Activated CD4-positive, alpha-beta T cell treated with anti-CD3 and anti-CD28 coated beads, Interleukin-2, amount 50 U/mL, for 16 hours (primary cell): ENCODE measurements around the gene AGPS.
"Not testable (repeated sequence)": the region's sequence is repeated elsewhere in the genome, so short reads cannot be mapped to it uniquely, and the experiment has no call there.

Source experiments
- DNase-seq: peaks from one replicate; pipeline ENCODE4 v3.0.0-alpha.2; 2020

AGPS gene

DNA sequence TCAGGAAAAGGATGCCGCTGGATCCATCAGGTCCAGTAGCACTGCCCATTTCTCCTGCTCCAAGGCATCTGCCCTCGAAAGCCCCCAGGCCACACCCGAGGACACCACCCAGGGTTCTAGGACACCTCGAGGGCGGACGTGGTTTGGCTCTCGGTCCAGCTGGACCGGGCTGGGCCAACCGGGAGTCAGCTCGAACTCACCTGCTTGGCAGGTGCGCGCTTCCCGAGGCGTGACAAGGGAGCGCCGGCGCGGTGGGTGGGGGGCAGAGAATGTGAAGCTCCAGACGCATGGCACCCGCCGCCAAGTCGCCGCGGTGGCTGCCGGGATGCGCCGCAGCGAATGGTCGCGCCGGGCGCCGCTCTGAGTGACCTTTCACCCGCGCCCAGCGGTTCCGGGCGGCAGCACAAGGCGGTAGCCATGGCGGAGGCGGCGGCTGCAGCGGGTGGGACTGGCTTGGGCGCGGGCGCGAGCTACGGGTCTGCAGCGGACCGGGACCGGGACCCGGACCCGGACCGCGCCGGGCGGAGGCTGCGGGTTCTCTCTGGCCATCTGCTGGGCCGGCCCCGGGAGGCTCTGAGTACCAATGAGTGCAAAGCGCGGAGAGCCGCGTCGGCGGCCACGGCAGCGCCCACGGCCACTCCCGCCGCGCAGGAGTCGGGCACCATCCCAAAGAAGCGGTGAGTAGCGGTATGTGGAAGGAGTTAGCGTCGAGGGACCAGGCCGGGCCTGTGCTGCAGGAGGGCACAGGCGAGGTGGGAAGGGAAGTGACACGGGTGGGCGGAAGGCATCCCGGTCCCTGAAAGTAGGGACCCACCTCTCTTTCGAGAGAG is at the start of gene AGPS:
TSS of gene AGPS (plus strand) at position 401 of the 830 bp plus-strand sequence. CDS start at position 418, 17 bp downstream.
- DNase-seq, result peak; percentile 83

DNA sequence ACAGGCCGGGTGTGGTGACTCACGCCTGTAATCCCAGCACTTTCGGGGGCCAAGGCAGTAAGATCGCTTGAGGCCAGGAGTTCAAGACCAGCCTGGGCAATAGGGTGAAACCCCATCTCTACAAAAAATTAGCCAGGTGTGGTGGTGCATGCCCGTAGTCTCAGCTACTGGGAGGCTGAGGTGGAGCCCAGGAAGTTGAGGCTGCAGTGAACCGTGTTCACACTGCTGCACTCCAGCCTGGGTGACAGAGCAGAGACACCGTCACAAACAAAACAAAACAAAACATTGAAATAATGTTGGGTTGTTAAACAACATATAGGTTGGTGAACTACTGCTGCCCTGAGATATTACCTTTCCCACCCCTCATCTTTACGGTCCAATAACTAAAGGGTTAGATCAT is 48.8 kb upstream of the AGPS start:
- no peak for DNase-seq

DNA sequence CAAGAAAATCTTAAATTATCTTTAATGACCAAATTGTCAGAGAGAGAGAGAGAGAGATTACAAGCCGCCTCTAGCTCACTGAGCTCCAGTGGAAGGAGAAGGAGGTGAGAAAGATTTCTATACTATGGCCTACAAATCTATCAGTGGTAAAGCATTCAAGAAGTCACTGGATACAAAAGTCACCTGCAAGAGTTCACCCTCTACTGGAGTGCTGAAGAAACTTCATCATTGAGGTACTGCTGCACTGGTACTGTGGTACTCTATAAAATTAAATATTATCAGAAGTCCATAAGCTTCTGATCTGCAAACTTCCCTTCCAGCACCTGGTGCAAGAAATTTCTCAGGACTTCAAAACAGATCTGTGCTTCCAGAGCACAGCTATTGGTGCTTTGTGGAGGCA is 48.3 kb upstream of the AGPS start:
- DNase-seq, result no peak

DNA sequence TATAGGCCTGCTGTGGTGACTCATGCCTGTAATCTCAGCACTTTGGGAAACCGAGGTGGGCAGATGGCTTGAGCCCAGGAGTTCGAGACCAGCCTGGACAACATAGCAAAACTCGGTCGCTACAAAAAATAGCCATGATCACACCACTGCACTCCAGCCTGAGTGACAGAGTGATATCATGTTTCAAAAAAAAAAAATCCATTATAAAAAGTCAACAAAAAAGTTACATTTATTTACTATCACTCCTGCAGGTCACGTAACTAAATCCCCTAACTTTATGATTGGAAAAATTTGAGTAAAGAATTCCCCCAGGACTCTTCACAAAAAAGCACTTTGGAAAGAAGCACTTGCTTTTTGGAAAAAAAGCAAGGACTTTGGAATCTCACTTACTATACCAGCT is 46.4 kb upstream of the AGPS start:
- DNase-seq, result no peak

DNA sequence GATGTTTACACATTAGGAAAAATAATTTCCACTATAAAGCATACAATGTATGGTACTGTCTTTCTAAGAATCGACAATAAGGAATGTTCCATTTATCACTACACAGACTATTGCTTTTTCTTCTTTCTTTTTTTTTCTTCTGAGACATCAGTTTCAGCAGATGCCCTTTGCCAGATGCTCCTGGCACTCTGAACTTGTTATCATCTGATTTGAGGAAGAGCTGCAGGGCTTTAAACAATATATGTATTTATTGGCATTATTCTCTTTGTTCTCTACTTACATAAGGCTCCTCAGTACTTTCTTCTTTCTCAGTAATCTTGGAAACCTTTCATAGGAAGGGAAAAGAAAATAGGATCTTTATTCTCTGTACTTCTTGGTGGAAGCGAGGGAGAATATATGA is 45.0 kb upstream of the AGPS start:
- no peak for DNase-seq

DNA sequence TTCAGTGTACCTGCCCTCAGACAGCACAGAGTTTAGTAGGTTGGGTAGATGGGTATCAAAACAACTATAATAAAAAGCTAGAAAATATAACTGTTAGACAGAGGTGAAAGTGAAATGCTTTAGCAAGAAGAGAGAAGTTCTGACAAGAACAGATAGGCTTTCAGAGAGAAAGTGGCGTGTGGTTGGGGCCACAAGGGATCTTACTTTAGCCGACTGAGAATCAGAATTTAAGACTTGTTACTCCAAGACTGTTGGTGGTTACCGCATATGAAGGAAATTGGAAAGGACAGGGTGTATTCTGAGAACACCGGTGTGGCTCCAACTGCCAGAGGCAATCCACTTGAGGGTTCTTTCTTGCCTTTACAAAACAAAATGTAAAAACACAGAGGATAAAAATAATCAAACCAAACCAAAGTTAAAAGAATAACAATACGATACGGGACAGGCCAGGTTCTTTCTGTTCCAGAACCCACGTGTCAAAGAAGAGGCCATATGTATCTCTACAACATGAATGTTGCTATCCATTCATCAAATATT is 44.4 kb upstream of the AGPS start:
- no peak for DNase-seq

DNA sequence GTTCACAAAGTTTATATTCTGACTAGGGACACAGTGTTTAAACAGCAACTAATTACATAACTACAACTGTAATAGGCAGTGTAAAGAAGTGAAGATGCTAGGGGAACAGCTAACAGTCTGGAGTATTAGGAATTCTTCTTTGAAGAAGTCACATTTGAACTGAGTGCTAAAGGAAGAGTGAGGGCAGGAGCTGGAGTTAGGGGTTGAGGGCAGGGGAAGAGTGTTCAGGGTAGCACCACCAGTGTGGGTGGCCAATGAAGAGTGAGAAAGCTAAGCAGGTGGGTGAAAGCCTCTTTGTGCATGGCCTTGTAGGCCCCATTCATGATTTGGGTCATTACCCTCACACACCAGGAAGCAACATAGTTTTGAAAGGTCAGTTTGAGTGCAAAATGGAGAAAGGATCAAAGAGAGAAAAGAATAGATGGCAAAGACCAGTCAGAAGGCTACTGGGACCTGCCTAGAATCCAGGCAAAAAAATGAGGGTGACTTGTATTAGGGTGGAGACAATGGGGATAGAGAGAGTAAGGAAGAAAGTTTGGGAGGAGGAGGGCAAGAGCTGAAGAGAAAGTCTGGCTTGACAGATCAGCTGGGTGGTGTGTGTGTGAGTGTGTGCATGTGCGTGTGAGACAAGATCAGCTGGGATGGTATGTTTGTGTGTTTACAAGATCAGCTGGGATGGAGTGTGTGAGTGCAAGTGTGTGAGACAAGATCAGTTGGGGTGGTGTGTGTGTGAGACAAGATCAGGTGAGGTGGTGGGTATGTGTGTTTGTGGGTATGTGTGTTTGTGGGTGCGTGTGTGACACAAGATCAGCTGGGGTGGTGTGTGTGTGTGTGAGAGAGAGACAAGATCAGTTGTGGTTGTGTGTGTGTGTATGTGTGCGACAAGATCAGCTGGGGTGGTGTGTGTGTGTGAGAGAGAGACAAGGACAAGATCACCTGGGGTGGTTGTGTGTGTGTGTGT is 43.6 kb upstream of the AGPS start:
- DNase-seq, result no peak

DNA sequence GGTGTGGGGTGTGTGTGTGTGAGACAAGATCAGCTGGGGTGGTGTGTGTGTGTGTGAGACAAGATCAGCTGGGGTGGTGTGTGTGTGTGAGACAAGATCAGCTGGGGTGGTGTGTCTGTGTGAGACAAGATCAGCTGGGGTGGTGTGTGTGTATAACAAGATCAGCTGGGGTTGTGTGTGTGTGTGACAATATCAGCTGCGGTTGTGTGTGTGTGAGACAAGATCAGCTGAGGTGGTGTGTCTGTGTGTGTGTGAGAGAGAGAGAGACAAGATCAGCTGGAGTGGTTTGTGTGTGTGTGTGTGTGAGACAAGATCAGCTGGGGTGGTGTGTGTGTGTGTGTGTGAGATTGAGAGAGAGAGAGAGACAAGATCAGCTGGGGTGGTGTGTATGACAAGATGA is 41.9 kb upstream of the AGPS start:
- DNase-seq, result not testable (repeated sequence)

DNA sequence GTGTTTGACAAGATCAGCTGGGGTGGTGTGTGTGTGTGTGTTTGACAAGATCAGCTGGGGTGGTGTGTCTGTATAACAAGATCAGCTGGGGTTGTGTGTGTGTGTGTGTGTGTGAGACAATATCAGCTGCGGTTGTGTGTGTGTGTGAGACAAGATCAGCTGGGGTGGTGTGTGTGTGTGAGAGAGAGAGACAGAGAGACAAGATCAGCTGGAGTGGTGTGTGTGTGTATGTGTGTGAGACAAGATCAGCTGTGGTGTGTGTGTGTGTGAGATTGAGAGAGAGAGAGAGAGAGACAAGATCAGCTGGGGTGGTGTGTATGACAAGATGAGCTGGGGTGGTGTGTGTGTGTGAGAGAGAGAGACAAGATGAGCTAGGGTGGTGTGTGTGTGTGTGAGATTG is 41.5 kb upstream of the AGPS start:
- not testable (repeated sequence) for DNase-seq

DNA sequence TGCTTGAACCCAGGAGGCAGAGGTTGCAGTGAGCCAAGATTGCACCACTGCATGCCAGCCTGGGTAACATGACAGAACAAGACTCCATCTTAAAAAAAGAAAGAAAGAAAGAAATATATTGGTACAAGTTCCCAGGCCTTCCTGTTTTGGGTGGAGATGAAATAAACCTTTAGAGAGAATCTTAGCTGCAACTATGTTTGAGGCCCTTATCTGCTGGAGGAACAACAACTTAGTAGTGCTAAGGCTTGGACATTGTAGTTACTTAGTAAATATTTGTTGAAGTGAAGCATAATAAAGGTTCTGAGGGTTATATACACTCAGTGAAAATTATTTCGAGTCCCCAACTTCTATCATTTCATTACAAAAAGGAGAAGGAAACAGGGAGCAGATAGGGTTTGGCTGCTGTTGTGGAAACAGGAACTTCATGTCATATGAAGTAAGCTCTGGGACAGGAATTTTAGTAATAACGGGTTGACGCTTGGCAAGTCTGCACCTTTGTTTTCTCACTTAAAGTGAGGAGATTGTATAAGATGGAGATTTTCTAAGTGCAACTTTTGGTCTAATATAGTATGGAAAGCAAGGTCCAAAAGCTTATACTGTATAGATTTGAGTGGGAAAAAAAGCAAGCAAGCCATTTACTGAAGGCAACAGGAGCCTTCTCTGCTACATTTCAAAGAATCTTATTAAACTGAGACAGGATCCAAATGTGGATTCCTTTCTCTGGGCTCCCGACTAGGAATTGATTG is 40.0 kb upstream of the AGPS start:
- no peak for DNase-seq

DNA sequence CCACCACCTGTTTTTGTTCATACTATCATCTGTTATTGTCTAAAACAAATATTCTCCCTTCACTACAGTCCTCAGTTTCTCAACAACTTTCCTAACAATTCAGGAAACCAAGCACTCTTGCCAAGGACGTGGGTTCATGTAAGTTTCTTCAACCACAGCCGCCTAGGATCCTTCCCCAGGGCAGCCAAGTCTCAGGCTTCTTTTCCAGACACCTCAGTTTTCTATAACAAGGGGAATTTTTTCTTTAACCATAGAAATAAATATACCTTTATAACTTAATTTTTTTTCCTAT is 39.4 kb upstream of the AGPS start:
- DNase-seq, result no peak

DNA sequence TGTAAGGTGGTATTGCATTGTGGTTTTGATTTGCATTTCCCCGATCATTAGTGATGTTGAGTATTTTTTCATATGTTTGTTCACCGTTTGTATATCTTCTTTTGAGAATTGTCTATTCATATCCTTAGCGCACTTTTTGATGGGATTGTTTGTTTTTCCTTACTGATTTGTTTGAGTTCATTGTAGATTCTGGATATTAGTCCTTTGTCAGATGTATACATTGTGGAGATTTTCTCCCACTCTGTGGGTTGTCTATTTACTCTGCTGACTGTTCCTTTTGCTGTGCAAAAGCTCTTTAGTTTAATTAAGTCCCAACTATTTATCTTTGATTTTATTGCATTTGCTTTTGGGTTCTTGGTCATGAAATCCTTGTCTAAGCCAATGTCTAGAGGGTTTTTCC is 38.0 kb upstream of the AGPS start:
- DNase-seq, result not testable (repeated sequence)

DNA sequence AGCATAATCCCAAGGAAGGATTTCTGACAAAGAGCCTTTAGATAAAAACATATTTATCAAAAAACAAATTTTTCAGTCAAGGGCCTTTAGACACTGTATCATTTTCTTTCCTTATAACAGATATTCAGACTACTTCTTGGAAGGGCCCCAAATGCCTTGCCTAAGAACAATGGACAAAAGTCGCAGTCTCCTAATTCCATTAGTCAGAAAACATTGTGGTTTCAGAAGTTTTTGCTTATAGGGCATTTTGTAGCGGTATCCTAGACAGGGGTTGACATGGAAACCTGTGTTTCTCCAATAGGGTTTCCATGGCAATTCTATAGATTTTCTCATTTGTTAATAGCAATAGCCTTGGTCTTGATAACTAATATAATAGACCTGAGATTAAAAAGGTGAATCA is 36.7 kb upstream of the AGPS start:
- no peak for DNase-seq

DNA sequence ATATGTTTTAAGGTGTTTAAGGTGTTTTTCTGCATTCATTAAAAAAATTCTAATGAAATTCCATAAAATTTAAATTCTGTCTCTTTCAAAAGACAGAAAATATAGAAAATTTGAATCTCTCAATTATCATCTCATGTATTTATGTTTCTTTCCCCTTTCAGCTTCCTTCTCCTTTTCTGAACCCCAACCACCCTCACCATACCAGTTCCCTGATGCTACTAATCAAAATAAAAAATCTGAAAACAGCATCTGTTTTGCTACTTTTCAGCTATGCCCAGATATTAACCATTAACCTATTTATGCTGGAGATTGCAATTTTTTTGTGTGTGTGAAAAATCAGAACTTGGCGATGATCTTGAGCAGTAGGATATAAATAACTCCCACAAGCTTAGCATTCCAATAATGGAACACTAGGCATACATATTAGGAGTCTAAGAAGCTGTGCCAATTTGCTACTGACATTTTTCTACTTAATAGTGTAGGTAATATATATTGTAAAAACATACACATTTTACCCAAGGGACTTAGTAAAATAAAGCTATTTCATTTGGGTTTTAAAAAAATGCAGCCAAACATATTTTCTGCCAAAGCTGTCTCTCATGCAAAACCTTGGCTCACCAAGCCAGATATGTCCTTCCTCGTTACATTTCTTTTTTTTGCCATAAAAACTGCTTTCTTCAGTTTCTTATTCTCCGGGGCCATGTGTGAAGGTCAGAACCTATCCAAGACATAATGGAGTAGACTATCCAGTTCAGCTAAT is 32.6 kb upstream of the AGPS start:
- no peak for DNase-seq

DNA sequence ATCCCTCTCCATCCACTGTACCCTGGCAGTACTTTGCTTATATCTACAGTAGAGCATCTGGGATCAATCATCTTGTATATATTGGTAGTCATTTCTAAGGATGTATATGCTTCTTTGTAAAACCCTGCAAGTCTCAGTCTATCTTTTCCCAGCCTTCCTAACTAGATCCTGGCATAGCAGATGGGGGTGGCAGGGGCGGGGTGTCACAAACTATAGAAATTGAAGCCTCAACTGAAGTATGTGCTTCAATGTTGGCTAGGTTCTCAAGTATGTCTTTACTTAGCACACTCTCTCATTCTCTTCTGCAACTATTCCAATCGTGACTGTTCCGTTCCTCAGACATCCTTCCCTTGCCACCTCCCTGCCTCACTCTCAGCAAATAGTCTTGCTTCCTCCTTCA is 30.1 kb upstream of the AGPS start:
- no peak for DNase-seq

DNA sequence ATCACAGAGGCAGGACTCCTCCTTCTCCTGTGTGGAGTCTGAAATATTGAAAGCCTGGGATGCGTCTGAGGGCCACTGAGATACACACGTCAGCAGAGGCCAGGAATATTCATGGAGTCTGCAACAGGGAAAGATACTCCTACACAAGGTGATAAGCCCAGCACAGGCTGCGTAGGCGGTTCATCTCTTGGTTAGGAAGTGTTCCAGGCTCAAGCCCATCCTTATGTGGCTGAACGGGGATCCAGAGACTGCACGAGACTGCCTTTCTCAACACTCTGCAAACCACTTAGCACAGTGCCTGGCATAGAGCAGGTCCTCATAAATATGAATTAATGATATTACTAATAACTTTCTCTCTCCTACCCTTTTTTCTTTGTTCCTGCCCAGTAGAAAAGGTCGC is 29.2 kb upstream of the AGPS start:
- no peak for DNase-seq

DNA sequence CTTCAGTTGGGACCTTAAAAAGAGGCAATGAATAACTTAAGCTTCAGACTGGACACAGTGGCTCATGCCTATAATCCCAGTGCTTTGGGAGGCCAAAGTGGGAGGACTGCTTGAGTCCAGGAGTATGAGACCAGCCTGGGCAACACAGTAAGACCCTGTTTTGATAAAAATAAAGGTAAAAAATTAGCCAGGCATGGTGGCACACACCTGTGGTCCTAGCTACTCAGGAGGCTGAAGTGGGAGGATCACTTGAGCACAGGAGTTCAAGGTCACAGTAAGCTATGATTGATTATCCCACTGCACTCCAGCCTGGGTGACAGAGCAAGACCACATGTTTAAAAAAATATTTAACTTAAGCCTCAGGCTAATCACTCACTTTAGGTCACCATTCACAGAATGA is 26.8 kb upstream of the AGPS start:
- not testable (repeated sequence) for DNase-seq

DNA sequence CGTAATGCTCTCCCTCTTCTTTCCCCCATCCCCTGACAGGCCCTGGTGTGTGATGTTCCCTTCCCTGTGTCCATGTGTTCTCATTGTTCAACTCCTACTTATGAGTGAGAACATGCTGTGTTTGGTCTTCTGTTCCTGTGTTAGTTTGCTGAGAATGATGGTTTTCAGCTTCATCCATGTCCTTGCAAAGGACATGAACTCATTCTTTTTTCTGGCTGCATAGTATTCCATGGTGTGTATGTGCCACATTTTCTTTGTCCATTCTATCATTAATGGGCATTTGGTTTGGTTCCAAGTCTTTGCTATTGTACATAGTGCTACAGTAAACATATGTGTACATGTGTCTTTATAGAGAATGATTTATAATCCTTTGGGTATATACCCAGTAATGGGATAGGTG is 24.6 kb upstream of the AGPS start:
- DNase-seq, result not testable (repeated sequence)

DNA sequence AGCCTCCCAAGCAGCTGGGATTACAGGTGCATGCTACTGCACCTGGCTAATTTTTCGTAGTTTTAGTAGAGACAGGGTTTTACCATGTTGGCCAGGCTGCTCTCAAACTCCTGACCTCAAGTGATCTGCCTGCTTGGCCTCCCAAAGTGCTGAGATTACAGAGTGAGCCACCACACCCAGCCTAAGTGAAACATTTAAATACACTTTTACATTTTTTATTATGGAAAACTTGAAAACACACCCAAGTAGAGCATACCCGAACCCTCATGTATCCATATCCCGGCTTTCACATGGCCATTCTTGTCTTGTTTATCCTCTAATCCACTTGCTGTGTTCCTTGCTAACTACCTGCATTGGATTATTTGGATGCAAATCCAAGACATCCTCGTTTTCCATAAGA is 13.2 kb upstream of the AGPS start:
- no peak for DNase-seq

DNA sequence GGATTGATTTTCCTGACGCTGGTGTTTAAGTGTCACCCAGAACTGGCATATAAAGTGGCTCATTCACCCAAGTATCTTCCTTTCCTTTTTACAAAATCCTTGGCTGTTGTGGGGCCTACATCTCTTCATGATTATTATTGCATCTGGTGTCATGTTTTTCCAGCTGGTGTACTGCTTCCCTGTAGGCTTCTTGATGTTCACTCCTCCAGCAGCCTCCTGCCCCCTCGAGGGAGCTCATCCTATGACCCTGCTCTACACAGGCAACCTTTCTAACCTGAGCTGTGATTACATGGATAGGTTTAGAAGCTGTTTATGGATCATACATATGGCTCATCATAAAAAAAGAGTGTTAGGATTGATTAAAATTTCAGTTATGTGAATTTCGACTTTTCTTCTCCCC is 12.4 kb upstream of the AGPS start:
- no peak for DNase-seq

DNA sequence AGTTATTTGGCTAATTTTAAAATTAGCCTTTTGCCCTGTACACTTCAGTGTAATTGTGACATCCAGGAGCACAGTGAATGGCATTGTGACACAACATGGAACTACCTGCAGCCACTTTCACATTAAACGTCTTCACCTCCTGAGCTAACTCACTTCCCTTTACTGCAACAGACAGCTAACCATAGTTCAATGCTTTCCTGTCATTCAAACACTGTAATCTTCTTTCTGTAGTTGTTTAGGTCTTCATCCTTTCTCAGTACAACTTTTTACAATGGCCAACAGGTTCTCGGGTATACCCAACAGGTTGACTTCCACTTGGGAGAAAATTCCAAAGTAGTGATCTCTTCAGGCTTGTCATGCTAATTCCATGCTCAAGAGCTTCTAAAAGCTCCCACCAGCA is 8.6 kb upstream of the AGPS start:
- no peak for DNase-seq

DNA sequence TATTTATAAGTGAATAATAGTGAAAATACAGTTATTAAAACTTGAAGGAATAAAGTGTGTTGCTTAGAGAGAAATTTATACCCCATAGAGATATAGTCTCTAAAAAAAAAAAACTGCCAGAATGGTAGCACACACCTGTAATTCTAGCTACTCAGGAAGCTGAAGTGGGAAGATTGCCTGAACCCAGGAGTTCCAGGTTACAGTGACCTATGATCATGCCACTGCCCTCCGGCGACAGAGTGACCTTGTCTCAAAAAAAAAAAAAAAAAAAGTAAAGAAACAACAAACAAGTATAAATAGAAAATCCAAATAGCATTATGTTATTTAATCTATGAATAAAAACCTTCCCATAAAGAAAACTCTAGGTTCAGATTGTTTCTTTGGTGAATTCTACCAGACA is 7.4 kb upstream of the AGPS start:
- DNase-seq, result no peak
